GM19452 (cell line): ENCODE data around the gene ZNF277.
A peak's percentile ranks its signal among the peaks of the same experiment; 100 is the strongest.

Experiments
- ATAC-seq: cut with Tn5 transposase; IDR thresholded peaks from one replicate; pipeline ENCODE4 v1.9.1; 2021; ENCODE audit not compliant: unreplicated experiment

ZNF277 gene

DNA sequence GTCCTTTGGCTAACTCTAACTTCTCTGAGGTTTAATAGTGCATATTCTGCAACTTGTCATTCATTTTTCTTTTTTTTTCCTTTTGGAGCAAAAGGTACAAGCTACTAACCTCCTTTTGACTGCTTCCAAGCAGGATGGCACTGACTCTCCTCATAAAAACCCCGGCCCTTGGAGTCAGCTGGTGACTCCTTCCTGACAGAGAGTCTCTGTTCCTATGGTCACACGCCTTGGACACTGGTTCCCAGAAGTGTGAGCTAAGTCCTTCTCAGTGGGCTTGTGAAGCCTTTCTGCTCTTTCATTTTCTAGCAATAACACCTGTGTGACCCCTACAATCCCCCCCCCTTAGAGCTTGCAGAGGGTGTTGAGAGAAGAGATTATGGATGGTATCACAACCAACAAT lies 22.0 kb upstream of the ZNF277 start:
- ATAC-seq: no peak

GRCh38 chr7:112185005-112185834 lies 21.3 kb upstream of the ZNF277 start:
- ATAC-seq: no peak

DNA sequence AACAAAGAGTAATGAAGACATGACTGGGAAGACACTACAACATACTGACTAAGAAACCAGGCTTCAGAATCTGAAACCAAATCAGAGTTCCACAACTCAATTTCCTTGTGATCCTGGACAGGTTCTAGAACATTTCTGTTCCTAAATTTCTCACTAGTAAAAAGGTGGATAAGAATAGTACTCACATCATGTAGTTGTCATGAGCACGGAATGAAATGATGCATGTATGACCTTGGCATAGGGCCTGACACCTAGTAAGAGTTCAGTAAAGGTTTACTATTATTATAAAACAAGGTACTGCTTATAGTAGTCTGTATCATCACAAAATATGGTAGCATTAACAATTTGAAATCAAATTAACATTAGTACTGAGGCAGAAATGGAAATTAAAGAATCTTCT lies 20.2 kb upstream of the ZNF277 start:
- no peak for ATAC-seq

GRCh38 chr7:112188257-112188656 lies 18.2 kb upstream of the ZNF277 start:
- ATAC-seq: no peak

- ATAC-seq: no peak
These were observed 16.8 kb upstream of the ZNF277 start for GRCh38 chr7:112189691-112190090.

- no peak for ATAC-seq
These were observed 16.4 kb upstream of the ZNF277 start for GRCh38 chr7:112190120-112190519.

GRCh38 chr7:112192236-112193154 lies 14.0 kb upstream of the ZNF277 start:
- ATAC-seq: no peak

DNA sequence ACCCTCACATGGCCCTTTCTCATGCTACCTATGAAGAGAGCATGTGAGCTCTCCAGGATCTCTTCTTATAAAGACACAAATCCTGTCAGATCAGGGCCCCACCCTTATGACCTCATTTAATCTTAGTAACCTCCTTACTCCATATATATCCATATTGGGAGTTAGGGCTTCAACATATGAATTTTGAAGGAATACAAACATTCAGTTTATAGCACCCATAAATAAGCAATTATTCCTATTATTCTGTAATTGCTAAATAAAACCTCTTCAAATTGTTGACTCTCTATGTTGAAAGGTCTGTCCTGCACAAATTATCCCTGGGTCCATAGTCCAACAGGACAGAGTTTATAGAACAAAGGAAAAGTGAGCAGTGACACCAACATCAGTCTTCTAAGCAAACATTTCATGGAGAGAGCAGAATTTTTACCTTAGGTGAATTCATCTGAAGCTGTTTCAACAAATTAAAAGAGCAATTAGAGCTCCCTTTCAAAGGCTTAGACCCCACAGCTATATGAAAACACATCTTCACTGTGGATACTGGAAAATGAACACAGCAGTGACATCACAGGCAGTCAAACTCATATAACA lies 12.5 kb upstream of the ZNF277 start:
- ATAC-seq: no peak

GRCh38 chr7:112195717-112196116 lies 10.8 kb upstream of the ZNF277 start:
- no peak for ATAC-seq

GRCh38 chr7:112197322-112197721 lies 9.2 kb upstream of the ZNF277 start:
- no peak for ATAC-seq

DNA sequence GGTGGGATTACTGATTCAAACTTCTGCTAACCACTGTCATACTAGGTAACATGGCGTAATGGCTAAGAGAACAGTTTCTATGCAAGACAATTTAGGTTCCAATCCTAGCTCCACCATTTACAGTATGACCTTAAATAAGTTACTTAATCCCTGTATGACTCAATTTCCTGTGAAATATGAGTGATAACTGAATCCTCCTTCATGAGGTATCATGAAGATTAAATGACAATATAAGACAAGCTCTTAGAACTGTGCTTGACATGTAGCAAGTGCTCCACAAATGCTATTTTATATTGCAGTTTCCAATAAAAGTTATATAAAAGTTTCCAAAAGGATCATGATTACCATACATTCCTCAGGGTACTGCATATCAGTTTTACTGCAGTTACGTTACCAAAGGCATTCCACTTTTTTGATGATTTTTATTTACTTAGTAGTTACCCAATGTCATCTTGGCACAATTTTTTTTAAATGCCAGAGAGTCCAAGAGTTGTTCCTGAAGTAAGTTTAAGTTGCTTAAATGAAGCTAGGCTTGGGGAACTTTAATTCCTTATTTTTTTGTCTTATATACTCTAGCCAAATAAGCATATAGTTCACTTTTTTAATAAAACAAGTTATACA lies 7.3 kb upstream of the ZNF277 start:
- ATAC-seq: no peak

- no peak for ATAC-seq
These were observed 6.8 kb upstream of the ZNF277 start for GRCh38 chr7:112199672-112200071.

DNA sequence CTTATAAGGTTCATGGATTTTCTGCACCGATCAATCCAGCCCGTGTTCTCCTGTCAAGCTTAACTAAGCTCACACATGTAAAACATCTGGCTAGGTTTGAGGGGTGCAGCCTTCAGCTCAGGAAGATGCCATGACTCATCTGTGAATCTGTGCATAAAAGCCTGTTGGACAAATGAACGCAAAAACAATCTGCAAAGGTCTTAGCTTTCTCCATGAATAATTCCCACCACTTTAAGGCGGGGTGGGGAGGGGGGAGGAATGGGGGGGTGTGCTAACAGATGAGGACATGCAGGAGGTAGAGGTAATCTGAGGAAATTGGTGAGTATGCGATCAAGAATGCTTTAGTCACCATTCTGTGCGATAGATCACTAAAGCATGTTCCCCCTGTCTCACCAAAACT lies 5.1 kb upstream of the ZNF277 start:
- ATAC-seq: no peak

DNA sequence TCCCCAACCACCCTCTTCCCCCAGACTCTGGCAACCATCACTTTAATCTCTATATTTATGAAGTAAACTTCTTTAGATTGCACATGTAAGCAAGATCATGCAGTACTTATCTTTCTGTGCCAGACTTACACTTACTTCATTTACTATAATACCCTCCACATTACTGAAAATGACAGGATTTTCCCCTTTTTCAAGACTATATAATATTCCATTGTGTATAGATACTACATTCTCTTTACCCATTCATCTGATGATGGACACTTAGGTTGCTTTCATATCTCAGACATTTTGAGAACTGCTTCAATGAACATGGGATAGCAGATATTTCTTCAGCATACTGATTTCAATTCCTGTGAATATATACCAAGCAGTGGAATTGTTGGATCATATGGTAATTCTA lies 4.7 kb upstream of the ZNF277 start:
- no peak for ATAC-seq

DNA sequence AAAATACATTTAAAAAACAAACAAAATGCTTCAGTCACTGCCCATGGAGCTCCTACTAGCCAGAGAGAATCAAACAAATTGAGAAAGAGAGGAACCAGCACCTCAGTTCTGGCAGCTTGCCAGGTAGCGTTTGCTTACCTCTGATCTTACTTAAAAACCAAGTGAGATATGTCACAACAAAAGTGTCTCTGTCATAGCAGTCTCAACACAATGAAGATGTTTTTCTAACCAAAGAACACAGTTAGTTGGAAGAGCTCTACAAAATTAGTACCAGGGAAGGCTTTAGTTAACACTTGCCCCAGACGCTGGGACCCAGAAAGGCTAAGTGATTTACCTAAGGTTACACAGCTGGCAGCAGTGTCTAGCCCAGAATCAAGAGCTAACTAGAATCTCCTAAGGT lies 3.7 kb upstream of the ZNF277 start:
- no peak for ATAC-seq

GRCh38 chr7:112203365-112203739 lies 3.1 kb upstream of the ZNF277 start:
- ATAC-seq: no peak

DNA sequence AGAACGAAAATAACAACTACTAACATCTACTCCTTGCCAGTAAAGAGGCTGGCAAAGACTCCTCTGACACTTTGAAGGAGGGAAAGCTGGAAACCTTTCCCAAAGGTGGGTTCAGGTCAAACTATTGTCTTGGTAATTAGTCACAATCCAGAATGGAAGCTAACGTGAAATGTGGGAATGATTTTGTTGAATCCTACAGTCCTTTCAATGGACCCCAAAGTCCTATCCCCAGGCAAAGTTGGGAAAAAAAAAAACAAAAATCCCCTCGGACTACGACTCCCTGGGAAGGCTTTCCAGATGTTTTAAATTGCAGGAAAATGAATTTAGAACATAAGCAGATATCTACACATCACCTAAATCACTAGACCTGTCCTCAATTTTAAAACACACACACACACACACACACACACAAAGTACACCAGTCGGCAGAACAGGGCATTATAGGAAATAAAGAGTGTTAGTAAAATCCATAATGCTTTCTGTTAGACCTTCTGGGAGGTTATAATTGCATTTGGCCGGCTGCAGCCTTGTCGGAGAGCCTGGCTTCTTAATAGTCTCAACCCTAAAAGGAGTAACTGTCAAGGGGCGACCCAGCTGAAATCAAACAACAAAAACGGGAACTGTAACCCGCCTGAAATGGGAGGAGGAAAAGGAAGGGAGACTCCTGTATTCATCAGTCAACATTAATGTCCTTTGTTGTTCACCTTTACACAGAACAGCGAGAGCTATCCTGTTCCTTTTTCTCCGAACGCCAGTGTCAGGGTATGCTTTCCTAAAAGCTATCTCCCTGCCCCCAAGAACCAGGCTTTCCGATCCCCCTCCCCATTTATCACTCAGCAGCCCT lies 1.8 kb upstream of the ZNF277 start:
- ATAC-seq: no peak

DNA sequence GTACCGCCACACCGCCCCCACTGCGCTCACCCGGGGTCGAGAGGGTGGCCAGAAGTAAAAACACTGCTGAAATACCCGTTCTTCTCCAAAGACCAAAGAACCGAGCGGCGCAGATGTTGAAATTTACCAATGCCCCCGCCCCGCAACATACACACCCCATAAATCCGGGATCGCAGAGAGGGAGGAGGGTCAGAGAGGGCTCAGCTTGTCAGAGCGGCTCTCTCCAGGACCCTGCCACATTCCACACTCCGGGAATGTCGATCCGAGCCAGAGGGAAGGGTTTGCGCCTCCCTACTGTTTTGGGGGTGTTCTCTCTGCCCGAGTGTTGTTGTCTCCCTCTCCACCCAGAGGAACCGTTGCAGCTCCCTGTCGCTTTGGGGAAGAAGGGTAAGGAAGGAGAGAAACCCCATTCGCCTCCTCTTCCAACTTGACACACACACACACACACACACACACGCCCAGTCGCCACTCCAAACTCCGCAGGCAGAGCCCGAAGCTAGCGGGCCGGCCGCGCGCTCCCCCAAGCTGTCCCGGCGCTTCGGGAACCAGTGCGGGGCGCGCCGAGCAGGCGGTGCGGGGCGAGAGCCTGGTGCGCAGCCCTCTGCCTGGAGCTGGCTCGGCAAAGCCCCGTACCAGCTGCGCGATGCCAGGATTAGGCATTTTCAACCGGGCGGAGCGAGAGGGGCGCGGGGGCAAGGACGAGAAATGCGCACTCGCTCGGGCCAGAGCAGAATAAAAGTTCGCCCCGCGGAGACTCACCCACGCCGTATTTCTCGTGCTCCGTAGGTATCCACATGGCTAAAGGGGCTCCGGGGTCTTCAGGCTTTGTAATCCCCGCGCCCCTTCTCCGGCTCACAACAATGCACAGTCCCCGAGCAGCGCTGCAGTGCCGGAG lies 905 bp upstream of the ZNF277 start:
- peak; percentile 9 for ATAC-seq

GRCh38 chr7:112206991-112207592 lies 597 bp downstream of the ZNF277 start:
- no peak for ATAC-seq
